Measurements from ENCODE around the gene GOLGA2. TPM values are rescaled to one million over a fixed set of nuclear protein-coding genes. Genes with fewer than 3 reads are reported as not detected.

The GOLGA2 gene
- total RNA-seq, 1 donor from 2014 or later: 91.5 TPM

GRCh38 chr9:128211186-128211980, 64.4 kb downstream of the GOLGA2 start:
- Mint-ChIP-seq H3K4me3 (peak overlapping the region; percentile 63), H3K27me3 (no peaks in the 10 kb centered on the region), H3K27ac (peak overlapping the region; percentile 27), H3K4me1 (ENCODE audit: unreplicated experiment) (peaks cover 33% of the 10 kb centered on the region), H3K9me3 (no peaks in the 10 kb centered on the region), H3K36me3 (no peaks in the 10 kb centered on the region)
- no peak for DNase-seq (ENCODE audit: extremely low spot score, unreplicated experiment)
- no peak for TF ChIP-seq CTCF (conservative IDR thresholded peaks at IDR 0.05)

- H3K36me3 Mint-ChIP-seq: no peaks in the 10 kb centered on the region
- peaks cover 41% of the 10 kb centered on the region for H3K4me1 Mint-ChIP-seq (ENCODE audit: unreplicated experiment)
- H3K4me3 Mint-ChIP-seq: no peak overlapping the region
- H3K27ac Mint-ChIP-seq: no peak overlapping the region
- H3K27me3 Mint-ChIP-seq: peaks cover 3% of the 10 kb centered on the region
- DNase-seq (ENCODE audit: extremely low spot score, unreplicated experiment): no peak
- H3K9me3 Mint-ChIP-seq: no peaks in the 10 kb centered on the region
- TF ChIP-seq CTCF (conservative IDR thresholded peaks at IDR 0.05): no peak
Observed at GRCh38 chr9:128208946-128209669, 66.7 kb downstream of the GOLGA2 start.

- Mint-ChIP-seq H3K36me3 (no peaks in the 10 kb centered on the region), H3K4me3 (no peak overlapping the region), H3K27me3 (peaks cover 3% of the 10 kb centered on the region), H3K4me1 (ENCODE audit: unreplicated experiment) (peaks cover 42% of the 10 kb centered on the region), H3K27ac (no peak overlapping the region), H3K9me3 (no peaks in the 10 kb centered on the region)
- no peak for DNase-seq (ENCODE audit: extremely low spot score, unreplicated experiment)
- TF ChIP-seq CTCF (conservative IDR thresholded peaks at IDR 0.05): no peak
Observed at GRCh38 chr9:128208386-128208785, 67.4 kb downstream of the GOLGA2 start.

- peaks cover 45% of the 10 kb centered on the region for H3K4me1 Mint-ChIP-seq (ENCODE audit: unreplicated experiment)
Observed at GRCh38 chr9:128206916-128207910, 68.6 kb downstream of the GOLGA2 start.

More at GRCh38 chr9:128206916-128207910, 68.6 kb downstream of the GOLGA2 start:
- Mint-ChIP-seq H3K36me3 (no peaks in the 10 kb centered on the region), H3K4me3 (peak overlapping the region; percentile 35), H3K9me3 (no peaks in the 10 kb centered on the region), H3K27ac (no peak overlapping the region), H3K27me3 (peaks cover 3% of the 10 kb centered on the region)
- no peak for DNase-seq (ENCODE audit: extremely low spot score, unreplicated experiment)
- no peak for TF ChIP-seq CTCF (conservative IDR thresholded peaks at IDR 0.05)

Measured in type B pancreatic cell (in vitro differentiated cells).